GM19438 (cell line): ENCODE measurements around the gene ZXDC.

Experiments used
- ATAC-seq: cut with Tn5 transposase; IDR thresholded peaks from one replicate; pipeline ENCODE4 v1.9.1; 2021; ENCODE audit warnings: low read depth; ENCODE audit not compliant: unreplicated experiment

The ZXDC gene

GRCh38 chr3:126419886-126420786 lies 55.6 kb downstream of the ZXDC start:
- ATAC-seq = no peak

- ATAC-seq = no peak
Measured at GRCh38 chr3:126419151-126419703, 56.5 kb downstream of the ZXDC start.

- ATAC-seq = no peak
Measured at GRCh38 chr3:126418661-126419131, 57.0 kb downstream of the ZXDC start.

GRCh38 chr3:126417981-126418530 lies 57.6 kb downstream of the ZXDC start:
- ATAC-seq = no peak

- no peak for ATAC-seq
Measured at GRCh38 chr3:126417515-126417914, 58.2 kb downstream of the ZXDC start.

GRCh38 chr3:126416943-126417342 lies 58.7 kb downstream of the ZXDC start:
- ATAC-seq = no peak

- no peak for ATAC-seq
Measured at GRCh38 chr3:126415661-126416591, 59.8 kb downstream of the ZXDC start.

- ATAC-seq = no peak
Measured at GRCh38 chr3:126414961-126415660, 60.6 kb downstream of the ZXDC start.

GRCh38 chr3:126414406-126414805 lies 61.3 kb downstream of the ZXDC start:
- no peak for ATAC-seq

GRCh38 chr3:126413693-126414080 lies 62.0 kb downstream of the ZXDC start:
- ATAC-seq = no peak

GRCh38 chr3:126412841-126413692 lies 62.6 kb downstream of the ZXDC start:
- ATAC-seq = no peak

GRCh38 chr3:126408099-126408498 lies 67.6 kb downstream of the ZXDC start:
- no peak for ATAC-seq

GRCh38 chr3:126407412-126408044 lies 68.2 kb downstream of the ZXDC start:
- no peak for ATAC-seq

GRCh38 chr3:126406389-126407296 lies 69.0 kb downstream of the ZXDC start:
- no peak for ATAC-seq

GRCh38 chr3:126402666-126403302 lies 72.9 kb downstream of the ZXDC start:
- ATAC-seq = no peak

- ATAC-seq = no peak
Measured at GRCh38 chr3:126402178-126402577, 73.5 kb downstream of the ZXDC start.

- no peak for ATAC-seq
Measured at GRCh38 chr3:126401611-126402160, 74.0 kb downstream of the ZXDC start.
